ENCODE measurements around the gene NECTIN3. TPM values are rescaled to one million over a fixed set of nuclear protein-coding genes. Genes with fewer than 3 reads are reported as not detected.

The NECTIN3 gene
- total RNA-seq, 1 experiment from 2014 or later: 53.7 TPM

DNA sequence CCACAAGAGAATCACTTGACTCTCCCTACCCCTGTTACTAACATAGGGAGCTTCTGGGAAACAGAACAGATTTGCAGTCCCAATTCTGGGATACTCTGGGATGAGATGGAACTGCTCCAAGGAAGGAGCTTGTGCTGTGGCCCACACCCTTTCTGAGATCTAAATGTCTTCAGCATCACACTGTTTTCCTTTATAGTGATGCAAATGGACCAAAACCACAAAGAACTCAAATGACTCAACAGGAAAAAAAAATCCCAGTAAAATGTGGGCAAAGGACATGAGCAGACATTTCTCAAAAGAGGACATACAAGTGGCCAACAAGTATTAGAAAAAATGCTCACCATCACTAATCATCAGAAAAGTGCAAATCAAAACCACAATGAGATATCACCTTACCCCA is 155.6 kb downstream of the NECTIN3 start:
- Histone ChIP-seq H3K14ac (ENCODE audit: insufficient read depth, low read length) (no peak overlapping the region), H3T11ph (ENCODE audit: low read length) (no peak overlapping the region), H2AFZ (ENCODE audit: low read length) (no peak overlapping the region), H3K4ac (ENCODE audit: low read depth, low read length) (no peak overlapping the region), H3K9ac (ENCODE audit: extremely low read depth, insufficient read length, low read length) (no peak overlapping the region), H3K27me3 (ENCODE audit: insufficient read depth, low read length) (no peaks in the 10 kb centered on the region), H3K4me1 (ENCODE audit: insufficient read depth, low read length) (no peaks in the 10 kb centered on the region; the same call in 1 of the 2 replicates), H3K9me3 (ENCODE audit: control insufficient read depth, low read depth, low read length) (no peaks in the 10 kb centered on the region), H3K79me2 (ENCODE audit: insufficient read depth, low read length) (no peaks in the 10 kb centered on the region; the same call in 1 of the 2 replicates), H3K23me2 (ENCODE audit: insufficient read length, low read depth, low read length, poor library complexity, severe bottlenecking) (no peaks in the 10 kb centered on the region), H4K20me1 (ENCODE audit: control insufficient read depth, insufficient read depth, insufficient read length) (no peaks in the 10 kb centered on the region), H4K5ac (ENCODE audit: insufficient read length, low read depth, low read length) (no peak overlapping the region), H2AK5ac (ENCODE audit: insufficient read length, low read length) (no peak overlapping the region), H3K27ac (ENCODE audit: insufficient read length, low read depth, low read length) (no peak overlapping the region), H2BK20ac (ENCODE audit: low read depth, low read length, poor library complexity, severe bottlenecking) (no peak overlapping the region), H4K91ac (ENCODE audit: insufficient read length, low read depth, low read length) (no peak overlapping the region), H2BK120ac (ENCODE audit: low read depth, low read length, poor library complexity, severe bottlenecking) (no peak overlapping the region), H3K18ac (ENCODE audit: insufficient read length, low read depth, low read length) (no peak overlapping the region), H3K79me1 (ENCODE audit: insufficient read depth, low read depth, low read length, poor library complexity, severe bottlenecking) (no peaks in the 10 kb centered on the region), H4K8ac (replicated peaks; ENCODE audit: insufficient read length, low read depth, low read length) (no peak overlapping the region), H3K56ac (ENCODE audit: insufficient read length, low read depth, low read length) (no peak overlapping the region), H2BK5ac (ENCODE audit: insufficient read length, low read length) (no peak overlapping the region), H2BK12ac (ENCODE audit: insufficient read length, low read depth, low read length) (no peak overlapping the region), H3K4me2 (ENCODE audit: insufficient read depth, insufficient read length, low read length) (no peak overlapping the region), H2BK15ac (ENCODE audit: low read depth, low read length) (no peak overlapping the region), H3K23ac (ENCODE audit: insufficient read length, low read depth, low read length) (no peak overlapping the region)
- peaks cover 13 to 18% of the 10 kb centered on the region in 2 experiments for H3K4me1 Mint-ChIP-seq
- no peak overlapping the region for H3K4me3 Mint-ChIP-seq
- peaks cover 9 to 17% of the 10 kb centered on the region in 2 experiments; a peak in 3 of 5 replicates for H3K9me3 Mint-ChIP-seq
- DNase-seq: no peak
- peaks cover 6 to 12% (median 8%) of the 10 kb centered on the region in 3 experiments; a peak in 3 of 7 replicates for H3K36me3 Mint-ChIP-seq (ENCODE audit: insufficient read depth in 1 of 3, low read depth in 3 of 3)
- TF ChIP-seq, protein P1, sequence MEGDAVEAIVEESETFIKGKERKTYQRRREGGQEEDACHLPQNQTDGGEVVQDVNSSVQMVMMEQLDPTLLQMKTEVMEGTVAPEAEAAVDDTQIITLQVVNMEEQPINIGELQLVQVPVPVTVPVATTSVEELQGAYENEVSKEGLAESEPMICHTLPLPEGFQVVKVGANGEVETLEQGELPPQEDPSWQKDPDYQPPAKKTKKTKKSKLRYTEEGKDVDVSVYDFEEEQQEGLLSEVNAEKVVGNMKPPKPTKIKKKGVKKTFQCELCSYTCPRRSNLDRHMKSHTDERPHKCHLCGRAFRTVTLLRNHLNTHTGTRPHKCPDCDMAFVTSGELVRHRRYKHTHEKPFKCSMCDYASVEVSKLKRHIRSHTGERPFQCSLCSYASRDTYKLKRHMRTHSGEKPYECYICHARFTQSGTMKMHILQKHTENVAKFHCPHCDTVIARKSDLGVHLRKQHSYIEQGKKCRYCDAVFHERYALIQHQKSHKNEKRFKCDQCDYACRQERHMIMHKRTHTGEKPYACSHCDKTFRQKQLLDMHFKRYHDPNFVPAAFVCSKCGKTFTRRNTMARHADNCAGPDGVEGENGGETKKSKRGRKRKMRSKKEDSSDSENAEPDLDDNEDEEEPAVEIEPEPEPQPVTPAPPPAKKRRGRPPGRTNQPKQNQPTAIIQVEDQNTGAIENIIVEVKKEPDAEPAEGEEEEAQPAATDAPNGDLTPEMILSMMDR (conservative IDR thresholded peaks at IDR 0.05): no peak
- no peak overlapping the region; a peak in 1 of 7 replicates for H3K27ac Mint-ChIP-seq
- no peaks in the 10 kb centered on the region for H3K27me3 Mint-ChIP-seq (ENCODE audit: low read depth)
